Stimulated activated CD8-positive, alpha-beta memory T cell treated with anti-CD3 and anti-CD28 coated beads, Interleukin-7, amount 100 ng/mL, for 1 hour (primary cell): ENCODE measurements around the gene HK1.

Experiments used
- DNase-seq, 2 donors: peaks; one replicate each; pipeline ENCODE4 v3.0.0-alpha.2; 2020; ENCODE audit warnings: low read depth in 2 of 2

The HK1 gene

GRCh38 chr10:69419096-69419743, 140.9 kb downstream of the HK1 start:
- no peak for DNase-seq

GRCh38 chr10:69419744-69420126, 141.4 kb downstream of the HK1 start:
- DNase-seq = no peak

- DNase-seq = no peak
Observed at GRCh38 chr10:69421611-69422308, 143.5 kb downstream of the HK1 start.

GRCh38 chr10:69422676-69423075, 144.4 kb downstream of the HK1 start:
- DNase-seq = no peak

GRCh38 chr10:69425041-69425440, 146.7 kb downstream of the HK1 start:
- no peak for DNase-seq

GRCh38 chr10:69425511-69426298, 147.4 kb downstream of the HK1 start:
- no peak for DNase-seq

GRCh38 chr10:69426376-69426727, 148.1 kb downstream of the HK1 start:
- DNase-seq = no peak

- DNase-seq = no peak
Observed at GRCh38 chr10:69428165-69428564, 149.9 kb downstream of the HK1 start.

GRCh38 chr10:69434169-69434568, 155.9 kb downstream of the HK1 start:
- no peak for DNase-seq

- no peak for DNase-seq
Observed at GRCh38 chr10:69434926-69435325, 156.6 kb downstream of the HK1 start.

- no peak for DNase-seq
Observed at GRCh38 chr10:69435966-69436520, 157.7 kb downstream of the HK1 start.

GRCh38 chr10:69437321-69438259, 159.3 kb downstream of the HK1 start:
- no peak for DNase-seq

- no peak for DNase-seq
Observed at GRCh38 chr10:69438536-69439349, 160.4 kb downstream of the HK1 start.

- no peak for DNase-seq
Observed at GRCh38 chr10:69439350-69439739, 161.0 kb downstream of the HK1 start.

- DNase-seq = no peak
Observed at GRCh38 chr10:69439813-69440506, 161.7 kb downstream of the HK1 start.

- DNase-seq = no peak
Observed at GRCh38 chr10:69443354-69443753, 165.1 kb downstream of the HK1 start.

- DNase-seq = no peak
Observed at GRCh38 chr10:69445041-69445440, 166.7 kb downstream of the HK1 start.

GRCh38 chr10:69446229-69446628, 167.9 kb downstream of the HK1 start:
- no peak for DNase-seq

GRCh38 chr10:69446650-69447151, 168.4 kb downstream of the HK1 start:
- no peak for DNase-seq

- no peak for DNase-seq
Observed at GRCh38 chr10:69449841-69450240, 171.5 kb downstream of the HK1 start.
